Activated CD8-positive, alpha-beta T cell treated with anti-CD3 and anti-CD28 coated beads, Interleukin-2, amount 10 ng/mL, durations not matched to agents 7 days and 5 days (primary cell): Measurements from ENCODE around the gene MCCC1. TPM values are rescaled to one million over a fixed set of nuclear protein-coding genes. Genes with fewer than 3 reads are reported as not detected.
A peak's percentile ranks its signal among the peaks of the same experiment; 100 is the strongest.

Source experiments
- ATAC-seq: fragments of 150-1000 bp; cut with Tn5 transposase; one replicate; pipeline ENCODE4 v1.10.0; 2021; ENCODE audit warnings: moderate library complexity
- CTCF ChIA-PET: fragments of 350-600 bp; sonication (Branson Sonifier 250); formaldehyde crosslinking; loops from one replicate; lab custom pipeline; 2021; ENCODE audit warnings: antibody characterized with exemption; lab: Charles Lee
- POLR2A ChIA-PET: fragments of 350-600 bp; sonication (Branson Sonifier 250); formaldehyde crosslinking; loops from one replicate; lab custom pipeline; 2021; ENCODE audit warnings: antibody characterized with exemption; lab: Charles Lee
- DNase-seq: peaks from one replicate; pipeline ENCODE4 v3.0.0-alpha.2; 2020
- H3K27ac Mint-ChIP-seq: one replicate; pipeline ENCODE4 v1.8.0; 2021; ENCODE audit warnings: mild to moderate bottlenecking, mixed read lengths
- H3K27me3 Mint-ChIP-seq: one replicate; pipeline ENCODE4 v1.8.0; 2021; ENCODE audit warnings: low read depth, mixed read lengths
- H3K36me3 Mint-ChIP-seq: one replicate; pipeline ENCODE4 v1.8.0; 2021; ENCODE audit warnings: low read depth, mixed read lengths
- H3K4me1 Mint-ChIP-seq: one replicate; pipeline ENCODE4 v1.8.0; 2021; ENCODE audit warnings: low read depth, mixed read lengths
- H3K4me3 Mint-ChIP-seq: one replicate; pipeline ENCODE4 v1.8.0; 2021; ENCODE audit warnings: mild to moderate bottlenecking, mixed read lengths
- H3K9me3 Mint-ChIP-seq: one replicate; pipeline ENCODE4 v1.8.0; 2022; ENCODE audit warnings: mixed read lengths; ENCODE audit not compliant: insufficient read depth
- total RNA-seq, 2 experiments: library from RNA; stranded (reverse); gene quantifications; one replicate each; pipeline ENCODE4 v1.2.3, GENCODE V29; 2021

The MCCC1 gene
- total RNA-seq, 2 experiments from 2014 or later, result 30.1 to 32.7 TPM

- no peak for ATAC-seq
- DNase-seq, result no peak
- Mint-ChIP-seq H3K27ac (peak overlapping the region; percentile 79), H3K4me1 (peaks cover 43% of the 10 kb centered on the region), H3K27me3 (no peaks in the 10 kb centered on the region), H3K9me3 (no peaks in the 10 kb centered on the region), H3K36me3 (peaks cover 2% of the 10 kb centered on the region), H3K4me3 (peak overlapping the region; percentile 84)
- CTCF ChIA-PET, result interaction anchor here (1.0 to 2.1 kb wide), 3 partner anchors 9 to 17 kb away, joined by 3 to 9 read pairs (median 5); no protein-coding TSS in a partner anchor
- POLR2A ChIA-PET, result interaction anchor here (0.8 to 0.9 kb wide), 2 partner anchors 185 to 429 kb away, joined by 3 read pairs; no protein-coding TSS in a partner anchor
Observed at GRCh38 chr3:182979103-182979673, 120.1 kb downstream of the MCCC1 start.

- ChIA-PET CTCF (interaction anchor here (2.0 to 2.1 kb wide), 2 partner anchors 8 to 10 kb away, joined by 5 to 9 read pairs; no protein-coding TSS in a partner anchor), POLR2A (interaction anchor here (1.1 kb wide), 1 partner anchor 10 kb away, joined by 3 read pairs; no protein-coding TSS in a partner anchor)
- Mint-ChIP-seq H3K36me3 (peaks cover 2% of the 10 kb centered on the region), H3K4me1 (peaks cover 43% of the 10 kb centered on the region), H3K4me3 (peak overlapping the region; percentile 84), H3K9me3 (no peaks in the 10 kb centered on the region), H3K27ac (no peak overlapping the region), H3K27me3 (no peaks in the 10 kb centered on the region)
- DNase-seq (no peak), ATAC-seq (no peak)
Observed at GRCh38 chr3:182978387-182978786, 120.9 kb downstream of the MCCC1 start.

GRCh38 chr3:182973047-182973446, 126.2 kb downstream of the MCCC1 start:
- ChIA-PET CTCF (no interaction called here), POLR2A (no interaction called here)
- no peaks in the 10 kb centered on the region for H3K9me3 Mint-ChIP-seq
- DNase-seq, result no peak
- ATAC-seq, result no peak
- H3K36me3 Mint-ChIP-seq, result peaks cover 31% of the 10 kb centered on the region
- H3K27ac Mint-ChIP-seq, result no peak overlapping the region
- H3K4me1 Mint-ChIP-seq, result peaks cover 55% of the 10 kb centered on the region
- no peaks in the 10 kb centered on the region for H3K27me3 Mint-ChIP-seq
- H3K4me3 Mint-ChIP-seq, result no peak overlapping the region

- Mint-ChIP-seq H3K27ac (no peak overlapping the region), H3K4me1 (peaks cover 57% of the 10 kb centered on the region)
Observed at GRCh38 chr3:182972387-182972786, 126.9 kb downstream of the MCCC1 start.

GRCh38 chr3:182971637-182972036, 127.7 kb downstream of the MCCC1 start:
- Mint-ChIP-seq H3K36me3 (peaks cover 41% of the 10 kb centered on the region), H3K27ac (no peak overlapping the region), H3K4me1 (peaks cover 58% of the 10 kb centered on the region), H3K27me3 (no peaks in the 10 kb centered on the region), H3K4me3 (no peak overlapping the region), H3K9me3 (no peaks in the 10 kb centered on the region)
- no peak for ATAC-seq
- no peak for DNase-seq
- POLR2A ChIA-PET, result no interaction called here
- CTCF ChIA-PET, result interaction anchor here (0.6 to 3.6 kb wide), 2 partner anchors 62 to 128 kb away, joined by 3 to 16 read pairs; no protein-coding TSS in a partner anchor

More at GRCh38 chr3:182972387-182972786, 126.9 kb downstream of the MCCC1 start:
- ChIA-PET POLR2A (no interaction called here), CTCF (no interaction called here)
- no peaks in the 10 kb centered on the region for H3K9me3 Mint-ChIP-seq
- DNase-seq, result no peak
- no peak for ATAC-seq
- H3K36me3 Mint-ChIP-seq, result peaks cover 37% of the 10 kb centered on the region
- no peak overlapping the region for H3K4me3 Mint-ChIP-seq
- no peaks in the 10 kb centered on the region for H3K27me3 Mint-ChIP-seq

GRCh38 chr3:182970811-182971418, 128.4 kb downstream of the MCCC1 start:
- Mint-ChIP-seq H3K4me1 (peaks cover 60% of the 10 kb centered on the region), H3K27me3 (no peaks in the 10 kb centered on the region), H3K36me3 (peaks cover 45% of the 10 kb centered on the region), H3K9me3 (no peaks in the 10 kb centered on the region), H3K27ac (peak overlapping the region; percentile 0), H3K4me3 (no peak overlapping the region)
- DNase-seq (no peak), ATAC-seq (no peak)
- ChIA-PET POLR2A (interaction anchor here (0.8 kb wide), 1 partner anchor 11 kb away, joined by 4 read pairs; no protein-coding TSS in a partner anchor), CTCF (interaction anchor here (0.6 to 3.6 kb wide), 3 partner anchors 8 to 129 kb away, joined by 3 to 16 read pairs (median 9); no protein-coding TSS in a partner anchor)

GRCh38 chr3:182969853-182970252, 129.4 kb downstream of the MCCC1 start:
- POLR2A ChIA-PET, result no interaction called here
- ATAC-seq (no peak), DNase-seq (no peak)
- CTCF ChIA-PET, result interaction anchor here (0.9 to 3.6 kb wide), 3 partner anchors 9 to 315 kb away, joined by 3 to 16 read pairs (median 9); no protein-coding TSS in a partner anchor
- no peak overlapping the region for H3K27ac Mint-ChIP-seq
- H3K36me3 Mint-ChIP-seq, result peaks cover 56% of the 10 kb centered on the region
- H3K4me1 Mint-ChIP-seq, result peaks cover 60% of the 10 kb centered on the region
- H3K9me3 Mint-ChIP-seq, result no peaks in the 10 kb centered on the region
- H3K4me3 Mint-ChIP-seq, result no peak overlapping the region
- no peaks in the 10 kb centered on the region for H3K27me3 Mint-ChIP-seq

- POLR2A ChIA-PET, result interaction anchor here (1.5 kb wide), 1 partner anchor 9 kb away, joined by 3 read pairs; no protein-coding TSS in a partner anchor
- ATAC-seq, result no peak
- H3K9me3 Mint-ChIP-seq, result no peaks in the 10 kb centered on the region
- peak overlapping the region; percentile 3 for H3K27ac Mint-ChIP-seq
- H3K36me3 Mint-ChIP-seq, result peaks cover 56% of the 10 kb centered on the region
- H3K4me3 Mint-ChIP-seq, result no peak overlapping the region
- CTCF ChIA-PET, result interaction anchor here (1.2 to 3.6 kb wide), 4 partner anchors 9 to 59 kb away, joined by 5 to 16 read pairs (median 7); no protein-coding TSS in a partner anchor
- H3K27me3 Mint-ChIP-seq, result no peaks in the 10 kb centered on the region
- no peak for DNase-seq
- H3K4me1 Mint-ChIP-seq, result peaks cover 58% of the 10 kb centered on the region
Observed at GRCh38 chr3:182969277-182969676, 130.0 kb downstream of the MCCC1 start.

GRCh38 chr3:182967218-182968204, 131.8 kb downstream of the MCCC1 start:
- DNase-seq, result peak; percentile 56
- CTCF ChIA-PET, result interaction anchor here (1.4 to 1.9 kb wide), 2 partner anchors 54 to 58 kb away, joined by 4 to 5 read pairs; no protein-coding TSS in a partner anchor
- peaks cover 56% of the 10 kb centered on the region for H3K36me3 Mint-ChIP-seq
- H3K27ac Mint-ChIP-seq, result peak overlapping the region; percentile 94
- peak; percentile 89 for ATAC-seq
- no peaks in the 10 kb centered on the region for H3K27me3 Mint-ChIP-seq
- H3K4me1 Mint-ChIP-seq, result peaks cover 62% of the 10 kb centered on the region
- H3K9me3 Mint-ChIP-seq, result no peaks in the 10 kb centered on the region
- H3K4me3 Mint-ChIP-seq, result peak overlapping the region; percentile 59
- POLR2A ChIA-PET, result interaction anchor here (0.6 to 1.5 kb wide), 2 partner anchors 11 kb away, joined by 3 read pairs; no protein-coding TSS in a partner anchor

- ChIA-PET POLR2A (interaction anchor here (0.8 kb wide), 1 partner anchor 10 kb away, joined by 3 read pairs; no protein-coding TSS in a partner anchor), CTCF (interaction anchor here (1.4 to 1.9 kb wide), 2 partner anchors 56 to 282 kb away, joined by 3 to 4 read pairs; no protein-coding TSS in a partner anchor)
- H3K36me3 Mint-ChIP-seq, result peaks cover 56% of the 10 kb centered on the region
- H3K4me3 Mint-ChIP-seq, result no peak overlapping the region
- peaks cover 59% of the 10 kb centered on the region for H3K4me1 Mint-ChIP-seq
- no peaks in the 10 kb centered on the region for H3K9me3 Mint-ChIP-seq
- ATAC-seq, result no peak
- no peak for DNase-seq
- no peaks in the 10 kb centered on the region for H3K27me3 Mint-ChIP-seq
- H3K27ac Mint-ChIP-seq, result no peak overlapping the region
Observed at GRCh38 chr3:182965861-182966366, 133.4 kb downstream of the MCCC1 start.
